Trophoblast cell (in vitro differentiated cells and primary cell): ENCODE measurements around the gene AMER2.

Experiments used
- DNase-seq, 2 donors: peaks; one replicate each; pipeline ENCODE4 v3.0.0-alpha.2; 2016
- H2AFZ ChIP-seq: 2 replicates; pipeline ENCODE4 v1.6.1; 2013; ENCODE audit warnings: low read length, moderate library complexity, mild to moderate bottlenecking; ENCODE audit not compliant: insufficient read depth, poor library complexity
- H2AK5ac ChIP-seq: 2 replicates; pipeline ENCODE4 v1.6.1; 2013; ENCODE audit warnings: mild to moderate bottlenecking, low read length
- H2BK120ac ChIP-seq: 2 replicates; pipeline ENCODE4 v1.6.1; 2013; ENCODE audit warnings: low read length, mild to moderate bottlenecking, moderate library complexity; ENCODE audit not compliant: insufficient read depth, poor library complexity
- H2BK12ac ChIP-seq: 2 replicates; pipeline ENCODE4 v1.6.1; 2013; ENCODE audit warnings: mild to moderate bottlenecking, low read length, moderate library complexity
- H2BK5ac ChIP-seq: 2 replicates; pipeline ENCODE4 v1.6.1; 2013; ENCODE audit warnings: low read length, low read depth, moderate library complexity, mild to moderate bottlenecking; ENCODE audit not compliant: poor library complexity
- H3K14ac ChIP-seq: 2 replicates; pipeline ENCODE4 v1.6.1; 2013; ENCODE audit warnings: mild to moderate bottlenecking, low read length
- H3K18ac ChIP-seq: 2 replicates; pipeline ENCODE4 v1.6.1; 2013; ENCODE audit warnings: mild to moderate bottlenecking, low read length
- H3K23ac ChIP-seq: 2 replicates; pipeline ENCODE4 v1.6.1; 2013; ENCODE audit warnings: low read length
- H3K27ac ChIP-seq: 2 replicates; pipeline ENCODE4 v1.5.1; 2013; ENCODE audit warnings: low read depth, mild to moderate bottlenecking, inconsistent platforms, low read length, moderate library complexity
- H3K27me3 ChIP-seq: 2 replicates; pipeline ENCODE4 v1.6.1; 2013; ENCODE audit warnings: inconsistent platforms, mild to moderate bottlenecking, low read length, moderate library complexity; ENCODE audit not compliant: insufficient read depth
- H3K36me3 ChIP-seq, 2 experiments: 1 replicate in 1 of 2; 2 replicates in 1 of 2; pipeline ENCODE4 v1.6.1; 2013; ENCODE audit warnings: low read length in 2 of 2, mild to moderate bottlenecking in 2 of 2, moderate library complexity in 1 of 2; ENCODE audit not compliant: insufficient read depth in 2 of 2, control insufficient read depth in 1 of 2
- H3K4ac ChIP-seq: 2 replicates; pipeline ENCODE4 v1.6.1; 2013; ENCODE audit warnings: low read depth, mild to moderate bottlenecking, low read length, moderate library complexity
- H3K4me1 ChIP-seq, 2 experiments: 1 replicate in 1 of 2; 2 replicates in 1 of 2; pipeline ENCODE4 v1.6.1; 2013; ENCODE audit warnings: low read length in 2 of 2, mild to moderate bottlenecking in 2 of 2, moderate library complexity in 1 of 2; ENCODE audit not compliant: insufficient read depth in 2 of 2, control insufficient read depth in 1 of 2
- H3K4me2 ChIP-seq: 2 replicates; pipeline ENCODE4 v1.6.1; 2013; ENCODE audit warnings: inconsistent platforms, mild to moderate bottlenecking, low read length, moderate library complexity
- H3K4me3 ChIP-seq: 2 replicates; pipeline ENCODE4 v1.5.1; 2013; ENCODE audit warnings: mild to moderate bottlenecking, low read depth, low read length, inconsistent platforms
- H3K79me1 ChIP-seq: one replicate; pipeline ENCODE4 v1.6.1; 2013; ENCODE audit warnings: low read length
- H3K79me2 ChIP-seq: 2 replicates; pipeline ENCODE4 v1.6.1; 2013; ENCODE audit warnings: low read length, mild to moderate bottlenecking; ENCODE audit not compliant: control insufficient read depth, insufficient read depth, poor library complexity
- H3K9ac ChIP-seq: 2 replicates; pipeline ENCODE4 v1.6.1; 2013; ENCODE audit warnings: mild to moderate bottlenecking, low read length
- H3K9me3 ChIP-seq: 2 replicates; pipeline ENCODE4 v1.6.1; 2013; ENCODE audit warnings: low read depth, mild to moderate bottlenecking, control low read depth, inconsistent platforms, low read length; ENCODE audit not compliant: insufficient read depth
- H4K12ac ChIP-seq: 2 replicates; pipeline ENCODE4 v1.6.1; 2013; ENCODE audit warnings: low read depth, mild to moderate bottlenecking, low read length, moderate library complexity
- H4K8ac ChIP-seq: 2 replicates; pipeline ENCODE4 v1.6.1; 2013; ENCODE audit warnings: low read depth, mild to moderate bottlenecking, low read length, moderate library complexity
- H4K91ac ChIP-seq: one replicate; pipeline ENCODE4 v1.6.1; 2013; ENCODE audit warnings: low read depth, mild to moderate bottlenecking, low read length, moderate library complexity
- WGBS: extraction: QIAGEN DNeasy Blood & Tissue Kit; methylation state at CpG from one replicate; pipeline ENCODE4 v1.1.7; 2013; ENCODE audit warnings: missing lambda C conversion rate; ENCODE audit not compliant: insufficient read length, insufficient coverage; ENCODE audit errors: extremely low coverage; 5-methylcytosine and 5-hydroxymethylcytosine counted together

Gene AMER2

DNA sequence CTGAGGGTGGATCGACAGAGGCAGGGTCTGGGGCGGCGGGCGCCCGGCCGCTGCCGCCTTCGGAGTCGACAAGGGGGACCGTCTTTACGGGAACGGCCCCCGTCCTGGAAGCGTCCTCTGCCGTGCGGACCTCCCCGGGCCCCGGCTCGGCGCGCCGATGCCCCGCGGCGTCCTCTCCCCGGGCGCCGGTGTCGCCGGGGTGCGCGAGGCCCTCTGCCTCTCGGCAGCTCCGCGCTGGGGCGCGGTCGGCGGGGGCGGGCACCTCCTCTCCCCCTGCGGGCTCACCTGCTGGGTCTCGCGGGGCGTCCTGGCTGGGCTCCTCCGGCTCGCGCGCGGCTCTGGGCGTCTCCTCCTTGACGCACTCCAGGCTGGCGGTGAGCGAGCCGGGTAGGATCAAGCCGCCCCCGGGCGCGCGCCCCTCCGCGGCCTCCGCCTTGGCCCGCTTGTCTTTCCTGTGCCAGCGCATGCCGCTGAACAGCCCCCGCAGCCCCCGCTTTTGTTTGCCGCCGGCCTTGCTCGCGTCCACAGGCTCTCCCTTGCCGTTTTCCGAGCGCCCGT lies 1.5 kb downstream of the AMER2 start:
- Histone ChIP-seq H3K79me2 (peaks cover 4% of the 10 kb centered on the region), H3K4me2 (peak overlapping the region; percentile 92), H2BK120ac (peak overlapping the region; percentile 40), H2AFZ (peak overlapping the region; percentile 72), H2AK5ac (no peak overlapping the region), H3K4ac (peak overlapping the region; percentile 24), H3K36me3 (no peaks in the 10 kb centered on the region), H3K27me3 (peaks cover 3% of the 10 kb centered on the region), H3K4me1 (peaks cover 2 to 11% of the 10 kb centered on the region in 2 experiments), H3K27ac (no peak overlapping the region), H3K79me1 (peaks cover 10% of the 10 kb centered on the region), H4K8ac (peak overlapping the region; percentile 56), H3K4me3 (peak overlapping the region; percentile 68), H2BK5ac (no peak overlapping the region), H3K23ac (no peak overlapping the region), H3K14ac (peak overlapping the region; percentile 17), H3K9me3 (peaks cover 5% of the 10 kb centered on the region), H3K9ac (no peak overlapping the region), H3K18ac (peak overlapping the region; percentile 23), H4K91ac (peak overlapping the region; percentile 28), H2BK12ac (no peak overlapping the region), H4K12ac (peak overlapping the region; percentile 61)
- DNase-seq = peak in 1 of 2 donors; percentile 9
- no CpG with 5 or more reads among the region's 75 CpGs for WGBS

DNA sequence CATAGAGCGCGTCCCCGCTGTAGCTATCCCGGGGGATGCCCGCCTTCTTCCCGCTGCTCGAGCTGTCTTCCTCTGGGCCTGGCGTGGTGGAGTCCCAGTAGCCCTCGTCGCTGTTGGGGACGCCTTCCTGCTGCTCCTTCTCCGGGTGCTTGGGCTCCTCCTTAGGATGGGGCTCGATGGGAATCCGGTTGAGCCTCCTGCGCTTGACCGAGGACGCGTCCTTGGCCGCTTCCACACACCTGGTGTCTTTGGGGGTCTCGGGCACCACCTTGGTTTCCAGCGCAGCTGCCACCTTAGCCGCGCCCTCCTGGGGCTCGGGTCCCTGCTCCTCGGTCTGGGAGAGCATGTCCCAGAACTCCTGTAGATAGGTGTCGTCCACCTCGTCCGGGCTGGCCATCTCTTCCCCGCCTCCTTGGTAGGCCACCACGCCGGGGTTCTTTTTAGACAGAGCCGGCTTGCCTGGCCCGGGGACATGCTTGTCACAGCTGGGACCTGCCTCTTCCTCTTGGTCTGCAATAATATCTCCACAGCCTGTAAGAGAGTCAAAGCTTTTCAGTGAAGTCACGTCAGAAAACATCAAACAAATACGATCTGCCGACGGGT lies 2.0 kb downstream of the AMER2 start:
- no CpG with 5 or more reads among the region's 37 CpGs for WGBS

DNA sequence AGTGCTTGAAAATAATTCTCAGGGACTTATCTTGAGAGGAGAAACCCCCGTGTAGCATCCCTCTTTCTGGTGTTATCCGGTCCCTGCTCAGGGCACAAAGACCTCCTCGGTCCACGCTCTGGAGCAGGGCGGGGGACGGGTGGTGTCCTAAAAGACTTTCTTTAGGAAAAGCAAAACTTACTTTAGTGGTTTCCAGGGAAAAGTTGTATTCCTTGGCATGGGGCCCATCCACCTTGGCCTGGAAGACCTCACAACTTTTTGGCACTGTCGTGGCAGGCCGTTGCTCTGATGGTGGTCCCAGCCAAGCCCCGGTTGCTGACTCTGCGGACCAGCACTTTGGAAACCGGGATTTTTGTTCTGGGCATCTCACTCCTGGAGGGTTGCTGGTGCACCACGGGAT lies 2.7 kb downstream of the AMER2 start:
- Histone ChIP-seq H3K9ac (no peak overlapping the region), H4K12ac (no peak overlapping the region), H4K91ac (no peak overlapping the region), H3K14ac (no peak overlapping the region), H3K79me1 (peaks cover 10% of the 10 kb centered on the region), H3K4me1 (peaks cover 2 to 11% of the 10 kb centered on the region in 2 experiments), H3K4ac (no peak overlapping the region), H3K18ac (no peak overlapping the region), H2AK5ac (no peak overlapping the region), H3K79me2 (peaks cover 4% of the 10 kb centered on the region), H3K23ac (no peak overlapping the region), H3K4me3 (no peak overlapping the region), H3K27me3 (peaks cover 3% of the 10 kb centered on the region), H3K36me3 (no peaks in the 10 kb centered on the region), H2BK120ac (no peak overlapping the region), H3K27ac (no peak overlapping the region), H4K8ac (no peak overlapping the region), H2BK12ac (no peak overlapping the region), H2AFZ (no peak overlapping the region), H3K4me2 (no peak overlapping the region), H2BK5ac (no peak overlapping the region), H3K9me3 (peaks cover 5% of the 10 kb centered on the region)
- WGBS = no CpG with 5 or more reads among the region's 12 CpGs
- no peak for DNase-seq

More for the DNA sequence above, 2.0 kb downstream of the AMER2 start:
- Histone ChIP-seq H2AK5ac (no peak overlapping the region), H3K23ac (no peak overlapping the region), H3K79me1 (peaks cover 10% of the 10 kb centered on the region), H3K36me3 (no peaks in the 10 kb centered on the region), H3K27ac (no peak overlapping the region), H3K9me3 (peaks cover 5% of the 10 kb centered on the region), H3K27me3 (peaks cover 3% of the 10 kb centered on the region), H2AFZ (peak overlapping the region; percentile 72), H3K9ac (no peak overlapping the region), H2BK120ac (peak overlapping the region; percentile 40), H4K12ac (peak overlapping the region; percentile 61), H3K4me3 (peak overlapping the region; percentile 68), H3K4me1 (peaks cover 2 to 11% of the 10 kb centered on the region in 2 experiments), H3K14ac (peak overlapping the region; percentile 17), H4K91ac (no peak overlapping the region), H4K8ac (peak overlapping the region; percentile 56), H3K18ac (no peak overlapping the region), H2BK5ac (no peak overlapping the region), H3K79me2 (peaks cover 4% of the 10 kb centered on the region), H3K4me2 (peak overlapping the region; percentile 92), H2BK12ac (no peak overlapping the region), H3K4ac (no peak overlapping the region)
- DNase-seq = no peak

DNA sequence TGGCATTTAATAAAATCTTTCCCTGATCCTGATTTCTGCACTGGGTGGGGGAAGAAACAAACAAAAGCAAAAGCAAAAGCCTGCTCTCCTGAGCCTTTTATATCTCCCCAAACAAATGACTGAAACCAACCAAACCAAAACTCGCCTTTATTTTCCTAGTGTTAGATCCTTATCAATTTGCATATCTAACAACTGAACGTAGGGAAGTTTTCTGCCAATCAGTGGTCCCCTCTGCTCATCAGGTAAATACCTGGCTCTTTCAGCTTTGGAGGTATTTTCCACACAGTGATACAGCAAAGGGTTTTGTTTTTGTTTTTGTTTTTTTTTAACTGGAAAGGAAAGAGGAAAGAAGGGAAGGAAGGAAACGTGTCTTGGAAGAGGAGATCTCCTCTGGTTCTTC lies 3.3 kb downstream of the AMER2 start:
- no peak overlapping the region for H4K91ac ChIP-seq
- no peak overlapping the region for H2AFZ ChIP-seq
- H3K79me1 ChIP-seq = peaks cover 10% of the 10 kb centered on the region
- peaks cover 3% of the 10 kb centered on the region for H3K27me3 ChIP-seq
- H3K14ac ChIP-seq = no peak overlapping the region
- peaks cover 2 to 11% of the 10 kb centered on the region in 2 experiments for H3K4me1 ChIP-seq
- H3K18ac ChIP-seq = no peak overlapping the region
- H2AK5ac ChIP-seq = no peak overlapping the region
- no peak overlapping the region for H3K4me3 ChIP-seq
- no peak overlapping the region for H4K12ac ChIP-seq
- no peaks in the 10 kb centered on the region for H3K36me3 ChIP-seq
- H2BK5ac ChIP-seq = no peak overlapping the region
- H3K23ac ChIP-seq = no peak overlapping the region
- H3K4ac ChIP-seq = no peak overlapping the region
- WGBS = no CpG with 5 or more reads among the region's 3 CpGs
- H3K4me2 ChIP-seq = no peak overlapping the region
- H3K9ac ChIP-seq = no peak overlapping the region
- H2BK120ac ChIP-seq = no peak overlapping the region
- peaks cover 5% of the 10 kb centered on the region for H3K9me3 ChIP-seq
- DNase-seq = no peak
- H3K79me2 ChIP-seq = peaks cover 4% of the 10 kb centered on the region
- H3K27ac ChIP-seq = no peak overlapping the region
- H4K8ac ChIP-seq = no peak overlapping the region
- H2BK12ac ChIP-seq = no peak overlapping the region
